LHCN-M2 (cell line): ENCODE data around the gene SPG11. TPM values are rescaled to one million over a fixed set of nuclear protein-coding genes. Genes with fewer than 3 reads are reported as not detected.
"Not testable (repeated sequence)": the region's sequence is repeated elsewhere in the genome, so short reads cannot be mapped to it uniquely, and the experiment has no call there.

ENCODE experiments used
- DNase-seq: peaks from one replicate; pipeline ENCODE4 v3.0.0-alpha.2; 2012; ENCODE audit warnings: low read depth
- total RNA-seq: library from RNA; depleted of rRNA; stranded (reverse); fragments of >200 nt; gene quantifications from 2 replicates; pipeline ENCODE4 v1.2.3, GENCODE V29; 2014

SPG11 gene
- total RNA-seq, 1 experiment from 2014 or later = 46.4 TPM

DNA sequence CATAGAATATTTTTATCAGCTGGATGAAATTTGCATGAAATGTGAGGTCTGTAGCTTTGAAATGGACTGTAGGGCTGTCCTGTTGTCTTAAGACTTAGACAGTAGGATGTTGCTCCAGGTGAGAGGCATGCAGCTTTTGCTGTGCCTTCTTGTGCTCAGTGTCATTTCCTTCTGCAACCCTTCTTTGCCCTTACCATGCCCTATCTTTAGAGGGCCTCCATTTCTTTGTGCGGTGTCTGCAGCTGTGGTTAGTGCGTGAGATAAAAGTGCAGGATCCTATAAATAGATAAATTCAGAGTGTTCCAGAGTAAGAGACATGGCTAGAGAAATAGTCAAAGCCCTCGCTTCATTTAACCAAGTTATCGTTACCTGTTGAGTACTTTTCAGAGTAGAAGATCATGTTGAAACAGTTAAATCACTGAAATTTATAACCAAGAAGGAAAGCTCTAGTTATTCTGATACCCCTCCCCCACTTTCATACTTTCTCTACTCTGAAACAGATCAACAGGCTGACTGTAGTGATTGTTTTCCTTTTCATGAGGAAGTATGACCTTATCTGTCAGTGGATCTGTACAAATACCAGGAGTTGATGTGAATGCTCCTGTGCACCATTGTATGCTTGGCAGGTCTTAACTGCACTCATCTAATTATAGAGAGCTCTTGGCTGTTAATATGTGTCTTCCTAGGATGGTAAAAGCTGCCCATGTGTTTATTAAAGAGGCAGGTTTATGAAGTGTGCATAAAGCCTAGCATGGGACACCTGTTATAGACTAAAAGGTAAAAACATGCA, 108.3 kb downstream of the SPG11 start:
- no peak for DNase-seq

DNA sequence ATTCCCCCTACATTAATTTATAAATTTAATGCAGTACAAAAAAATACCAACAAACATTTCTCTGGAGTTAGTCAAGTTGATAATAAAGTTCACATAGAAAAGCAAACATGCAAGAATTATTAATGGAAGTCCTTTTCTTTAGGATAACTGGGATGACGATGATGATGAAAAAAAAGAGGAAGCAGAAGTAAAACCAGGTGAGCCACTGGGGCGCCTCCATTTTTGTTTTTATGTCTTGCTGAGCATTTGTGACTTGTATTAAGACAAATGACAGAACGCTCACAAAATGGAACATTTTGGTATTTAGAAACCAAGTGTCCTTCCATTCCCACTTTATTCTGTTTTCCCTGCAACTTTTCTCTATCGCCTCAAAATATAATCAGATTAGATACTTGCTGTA, 112.7 kb downstream of the SPG11 start:
- no peak for DNase-seq

DNA sequence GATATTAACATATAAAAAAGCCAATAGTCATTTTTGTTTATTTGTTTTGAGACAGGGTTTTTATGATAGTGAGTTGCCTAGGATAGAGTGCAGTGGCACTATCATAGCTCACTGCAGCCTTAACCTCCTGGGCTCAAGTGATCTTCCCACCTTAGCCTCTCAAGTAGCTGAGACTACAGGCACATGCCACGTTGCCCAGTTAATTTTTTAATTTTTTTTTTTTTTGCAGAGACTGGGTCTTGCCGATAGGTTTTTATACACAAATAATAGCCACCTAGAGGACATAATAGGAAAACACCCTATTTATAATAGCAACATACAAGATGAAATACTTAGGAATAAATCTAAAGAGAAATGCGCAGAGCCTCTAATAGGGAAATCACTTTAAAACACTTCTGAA, 113.2 kb downstream of the SPG11 start:
- DNase-seq = peak; percentile 57

DNA sequence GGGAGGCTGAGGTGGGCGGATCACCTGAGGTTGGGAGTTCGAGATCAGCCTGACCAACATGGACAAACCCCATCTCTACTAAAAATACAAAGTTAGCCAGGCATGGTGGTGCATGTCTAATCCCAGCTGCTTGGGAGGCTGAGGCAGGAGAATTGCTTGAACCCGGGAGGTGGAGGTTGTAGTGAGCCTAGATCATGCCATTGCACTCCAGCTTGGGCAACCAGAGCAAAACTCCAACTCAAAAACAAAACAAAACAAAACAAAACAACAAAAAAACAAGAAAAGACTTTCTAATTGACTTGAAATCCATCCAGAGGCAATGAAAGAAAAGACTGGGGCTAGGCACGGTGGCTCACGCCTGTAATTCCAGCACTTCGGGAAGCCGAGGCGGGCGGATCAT, 114.3 kb downstream of the SPG11 start:
- DNase-seq = not testable (repeated sequence)

DNA sequence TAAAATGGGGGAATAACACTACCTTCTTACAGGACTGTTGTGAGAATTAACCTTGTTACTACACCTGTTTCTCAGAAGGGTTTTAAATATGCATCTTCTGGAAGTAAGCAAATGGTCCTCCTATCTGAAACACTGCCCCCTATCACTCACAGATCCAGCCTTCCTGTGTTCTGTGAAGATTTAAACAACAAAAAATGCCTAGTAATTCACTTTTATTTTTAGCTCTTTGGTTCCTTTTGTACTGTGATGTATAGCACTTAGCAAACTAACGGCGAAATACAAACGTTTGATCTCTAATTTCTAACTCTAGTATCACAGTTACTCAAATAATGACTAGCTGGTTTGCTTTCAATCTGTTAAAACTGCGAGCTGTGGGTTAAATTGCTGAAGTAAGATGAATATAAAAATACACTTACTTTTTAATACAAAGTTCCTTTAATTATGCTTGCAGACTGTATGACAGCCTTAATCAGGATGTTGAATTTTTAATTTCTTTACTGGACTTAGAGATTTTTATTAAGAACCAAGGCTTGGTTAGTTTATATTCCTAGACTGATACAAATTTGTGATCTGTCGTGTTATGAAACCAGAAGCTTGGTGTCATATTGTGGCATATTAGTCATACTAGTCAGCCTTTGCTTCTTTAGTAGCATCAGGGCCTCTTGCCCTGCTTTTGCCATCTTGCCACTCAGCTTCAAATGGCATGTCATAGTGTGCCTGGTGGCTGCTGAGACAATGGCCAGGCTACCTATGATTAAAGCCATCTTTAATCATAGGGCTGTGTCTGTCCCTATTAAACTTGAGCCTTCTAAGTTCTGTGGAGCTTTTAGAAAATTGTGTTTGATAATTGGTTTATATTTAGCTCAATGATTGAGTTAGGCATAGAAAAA, 117.3 kb downstream of the SPG11 start:
- peak; percentile 58 for DNase-seq

DNA sequence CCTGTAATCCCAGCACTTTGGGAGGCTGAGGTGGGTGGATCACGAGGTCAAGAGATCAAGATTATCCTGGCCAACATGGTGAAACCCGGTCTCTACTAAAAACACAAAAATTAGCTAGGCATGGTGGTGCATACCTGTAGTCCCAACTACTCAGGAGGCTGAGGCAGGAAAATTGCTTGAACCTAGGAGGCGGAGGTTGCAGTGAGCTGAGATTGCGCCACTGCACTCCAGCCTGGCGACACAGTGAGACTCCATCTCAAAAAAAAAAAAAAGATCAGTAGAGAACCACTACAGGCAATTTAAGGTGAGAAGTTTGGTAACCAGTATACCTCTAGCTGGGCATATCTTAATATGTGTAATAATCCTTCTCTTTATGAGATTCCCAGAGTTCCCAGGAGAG, 118.7 kb downstream of the SPG11 start:
- DNase-seq = not testable (repeated sequence)

DNA sequence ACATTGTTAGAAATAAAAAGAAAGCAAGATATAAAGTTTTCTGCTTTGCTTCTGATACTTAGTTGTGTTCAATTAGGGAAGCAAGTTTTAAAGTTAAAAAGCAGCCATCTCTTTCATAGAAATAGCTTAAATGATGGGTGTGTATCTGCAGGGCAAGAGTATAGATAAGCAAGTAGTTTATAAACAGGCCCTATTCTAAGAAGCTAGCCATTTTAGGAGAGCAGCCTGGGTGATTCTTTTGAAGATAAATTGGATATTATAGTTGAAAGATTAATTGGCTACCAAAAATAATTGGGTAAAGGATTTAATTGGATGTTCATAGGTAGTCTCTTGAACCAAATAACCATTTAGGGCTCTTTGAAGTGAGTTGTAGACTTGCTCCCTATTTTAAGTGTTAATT, 120.9 kb downstream of the SPG11 start:
- no peak for DNase-seq

DNA sequence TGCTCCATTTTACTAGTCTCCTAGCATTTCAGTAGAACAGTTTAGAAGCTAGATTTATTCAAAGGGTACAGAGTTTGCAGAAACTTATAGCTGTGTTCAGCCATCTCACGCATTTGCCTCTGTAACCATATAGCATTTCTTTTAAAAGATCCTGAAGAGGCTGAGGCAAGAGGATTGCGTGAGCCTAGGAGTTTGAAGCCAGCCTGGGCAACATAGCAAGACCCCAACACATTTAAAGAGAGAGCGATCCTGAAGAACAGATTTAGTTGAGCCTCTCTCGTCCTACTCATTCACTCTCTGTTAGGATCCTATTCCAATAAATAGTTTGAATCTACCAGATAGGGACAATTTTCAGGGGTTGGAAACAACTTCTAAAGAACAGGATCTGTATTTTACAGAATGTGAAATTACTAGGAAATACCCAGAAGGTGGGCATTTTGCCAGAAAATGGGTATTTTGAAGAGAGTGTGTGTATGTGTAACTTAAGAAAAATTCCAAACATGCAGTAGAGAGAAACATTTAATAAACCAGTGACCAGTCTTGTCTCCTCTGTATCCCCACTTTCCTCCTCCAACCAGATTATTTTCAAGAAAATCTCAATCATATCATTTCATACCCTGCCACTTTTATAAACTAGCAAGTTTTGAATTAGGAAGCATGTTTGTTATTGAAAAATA, 122.0 kb downstream of the SPG11 start:
- DNase-seq = peak; percentile 80

DNA sequence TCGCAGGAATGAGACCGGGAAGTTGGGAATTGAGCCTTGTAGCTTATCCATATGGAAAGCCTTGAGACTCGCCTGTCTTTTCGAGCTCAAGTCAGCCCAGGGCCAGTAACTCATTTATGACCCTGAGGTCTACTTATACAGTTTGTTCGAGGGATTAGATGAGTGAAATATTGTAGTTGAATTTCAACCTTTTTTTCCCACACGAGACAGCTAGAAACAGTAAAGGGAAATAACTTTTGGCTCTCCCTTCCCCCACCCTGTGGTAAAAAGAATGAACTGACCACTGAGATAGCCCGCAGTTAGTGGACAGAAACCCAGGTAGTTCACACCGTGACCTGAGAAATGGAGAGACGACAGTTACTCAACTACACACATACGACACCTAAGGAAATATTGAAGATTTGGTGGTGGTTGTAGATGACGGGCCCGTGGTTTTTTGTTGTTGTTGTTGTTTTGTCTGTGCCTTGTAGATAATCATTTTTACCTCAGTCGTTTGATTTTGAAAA, 125.7 kb downstream of the SPG11 start:
- DNase-seq = no peak

DNA sequence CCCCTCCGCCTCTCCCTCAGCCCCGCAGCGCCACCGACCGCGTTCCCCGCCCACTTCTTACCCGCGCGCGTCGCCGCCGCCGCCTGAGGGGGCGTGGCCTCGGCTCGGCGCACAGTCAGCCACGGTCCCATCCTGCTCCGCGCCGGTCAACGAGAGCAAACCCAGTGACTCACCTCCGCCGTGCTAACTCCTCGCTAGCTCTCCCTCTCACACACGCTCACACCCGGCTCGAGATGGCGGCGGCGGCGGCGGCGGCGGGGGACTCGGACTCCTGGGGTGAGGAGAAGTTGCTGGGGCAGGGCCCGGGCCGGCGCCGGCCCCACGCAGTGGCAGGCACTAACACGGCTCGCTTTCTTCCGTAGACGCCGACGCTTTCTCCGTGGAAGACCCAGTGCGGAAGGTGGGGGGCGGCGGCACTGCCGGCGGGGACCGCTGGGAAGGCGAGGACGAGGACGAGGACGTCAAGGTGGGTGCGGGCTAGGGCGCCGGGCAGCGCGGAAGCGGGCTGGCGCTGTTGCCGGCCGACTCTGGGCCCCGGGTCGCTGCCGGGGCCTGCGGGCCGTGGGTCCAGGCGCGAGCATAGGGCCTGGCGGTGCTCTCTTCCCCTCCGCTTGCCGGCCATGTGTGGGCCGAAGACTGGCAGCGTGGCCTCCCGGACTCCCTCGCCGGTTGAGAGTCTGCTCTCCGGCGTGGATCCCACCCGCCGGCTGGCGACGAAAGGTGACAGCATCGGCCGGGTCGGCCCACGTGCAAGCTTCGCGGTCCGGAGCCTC, 126.3 kb downstream of the SPG11 start, which contains the start of gene EIF3J:
Gene EIF3J, plus strand, starts transcription at position 186 of the 773 bp plus-strand sequence. Its CDS starts 48 bp downstream, at position 234.
- peak; percentile 96 for DNase-seq

DNA sequence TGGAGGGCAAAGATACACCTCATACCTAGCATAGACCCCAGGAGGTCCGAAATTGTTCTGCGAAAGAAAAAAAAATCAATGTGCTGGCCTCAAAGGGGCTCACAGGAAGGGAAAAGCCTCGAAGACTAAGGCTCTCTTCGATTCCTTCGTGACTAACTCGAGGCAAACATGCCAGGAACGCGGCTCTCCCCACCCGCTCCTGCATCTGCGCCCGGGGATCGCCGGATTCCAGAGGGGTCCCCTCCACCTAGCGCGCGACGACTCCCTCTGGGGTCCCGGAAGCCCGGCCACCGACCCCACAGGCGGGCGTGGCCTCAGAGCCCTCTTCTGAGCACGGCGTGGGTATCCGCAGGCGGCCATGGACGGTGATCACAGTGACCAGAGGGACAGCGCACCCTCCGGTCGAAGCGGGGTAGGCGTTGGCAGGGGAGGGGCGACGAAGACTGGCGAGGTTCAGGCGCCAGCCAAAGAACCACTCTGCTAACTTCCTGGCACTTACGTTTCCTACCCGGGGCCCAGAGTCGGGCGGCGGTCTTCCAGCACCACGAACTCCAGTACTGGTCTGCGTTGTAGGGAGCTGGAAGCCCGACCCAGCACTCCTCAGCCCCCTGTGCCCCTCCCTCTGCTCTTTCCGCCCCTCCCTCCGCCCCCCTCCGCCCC, 127.0 kb downstream of the SPG11 start:
- no peak for DNase-seq

DNA sequence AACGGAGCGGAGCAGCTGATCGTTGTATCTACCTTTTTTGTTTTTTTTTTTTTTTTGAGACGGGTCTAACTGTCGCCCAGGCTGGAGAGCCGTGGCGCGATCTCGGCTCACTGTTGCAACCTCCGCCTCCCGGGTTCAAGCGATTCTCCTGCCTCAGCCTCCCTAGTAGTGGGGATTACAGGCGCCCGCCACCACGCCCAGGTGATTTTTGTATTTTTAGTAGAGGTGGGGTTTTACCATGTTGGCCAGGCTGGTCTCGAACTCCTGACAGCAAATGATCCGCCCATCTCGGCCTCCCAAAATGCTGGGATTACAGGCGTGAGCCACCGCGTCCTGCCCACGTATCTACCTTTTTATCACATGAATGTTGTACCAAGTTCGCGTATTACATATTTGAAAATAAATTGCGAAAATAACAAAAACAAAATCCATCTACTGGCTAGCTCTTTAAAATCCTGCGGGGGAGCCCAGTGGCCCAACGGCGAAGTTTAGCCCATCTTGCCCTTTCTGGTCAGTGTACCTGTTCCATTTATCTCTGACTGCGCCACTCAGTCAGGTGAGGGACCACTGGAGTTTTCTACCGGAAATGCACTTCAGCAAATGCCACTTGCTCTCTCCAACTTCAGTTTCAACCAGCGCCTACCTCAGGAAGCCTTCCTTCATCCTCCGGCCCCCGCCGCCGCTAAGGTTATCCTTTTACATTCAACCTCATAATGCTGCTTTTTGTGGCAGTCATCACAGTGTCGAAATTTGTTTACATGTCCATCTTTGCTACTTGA, 127.8 kb downstream of the SPG11 start:
- DNase-seq = peak; percentile 11

DNA sequence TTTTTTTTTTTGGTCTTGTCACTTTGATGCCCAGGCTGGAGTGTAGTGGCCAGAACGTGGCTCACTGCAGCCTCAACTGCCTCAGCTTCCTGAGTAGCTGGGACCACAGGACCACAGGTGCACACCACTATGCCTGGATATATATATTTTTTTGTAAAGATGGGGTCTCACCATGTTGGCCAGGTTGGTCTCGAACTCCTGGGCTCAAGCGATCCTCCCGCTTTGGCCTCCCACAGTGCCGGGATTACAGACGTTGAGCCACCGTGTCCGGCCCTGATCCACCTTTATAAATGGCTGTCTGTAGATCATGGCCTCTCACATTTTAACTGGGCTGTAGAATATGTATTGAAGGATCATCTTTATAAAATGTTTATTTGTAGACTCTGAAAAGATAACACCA, 128.4 kb downstream of the SPG11 start:
- no peak for DNase-seq

DNA sequence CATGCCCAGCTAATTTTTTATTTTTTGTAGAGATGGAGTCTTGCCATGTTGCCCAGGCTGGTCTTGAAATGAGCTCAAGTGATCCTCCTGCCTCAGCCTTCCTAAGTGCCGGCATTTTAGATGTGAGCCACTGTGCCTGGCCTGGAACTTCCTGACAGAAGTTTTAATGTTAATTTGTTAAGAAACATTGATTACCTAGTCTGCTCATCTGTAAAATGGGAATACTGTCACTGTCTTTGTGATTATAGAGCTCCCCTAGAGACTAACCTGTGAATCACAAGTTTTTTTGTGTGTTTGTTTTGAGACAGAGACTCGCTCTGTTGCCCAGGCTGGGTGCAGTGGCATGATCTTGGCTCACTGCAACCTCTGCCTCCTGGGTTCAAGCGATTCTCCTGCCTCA, 130.8 kb downstream of the SPG11 start:
- no peak for DNase-seq

DNA sequence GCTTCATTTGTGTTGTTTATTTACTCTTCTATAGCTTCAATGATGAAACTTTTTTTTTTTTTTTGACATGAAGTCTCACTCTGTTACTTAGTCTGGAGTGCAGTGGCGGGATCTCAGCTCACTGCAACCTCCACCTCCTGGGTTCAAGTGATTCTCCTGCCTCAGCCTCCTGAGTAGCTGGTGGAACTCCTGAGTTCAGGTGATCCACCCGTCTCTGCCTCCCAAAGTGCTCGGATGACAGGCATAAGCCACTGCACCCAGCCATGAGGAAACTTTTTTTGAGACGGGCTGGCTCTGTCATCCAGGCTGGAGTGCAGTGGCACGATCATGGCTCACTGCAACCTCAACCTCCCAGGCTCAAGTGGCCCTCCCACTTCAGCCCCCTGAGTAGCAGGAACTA, 131.2 kb downstream of the SPG11 start:
- DNase-seq = not testable (repeated sequence)

DNA sequence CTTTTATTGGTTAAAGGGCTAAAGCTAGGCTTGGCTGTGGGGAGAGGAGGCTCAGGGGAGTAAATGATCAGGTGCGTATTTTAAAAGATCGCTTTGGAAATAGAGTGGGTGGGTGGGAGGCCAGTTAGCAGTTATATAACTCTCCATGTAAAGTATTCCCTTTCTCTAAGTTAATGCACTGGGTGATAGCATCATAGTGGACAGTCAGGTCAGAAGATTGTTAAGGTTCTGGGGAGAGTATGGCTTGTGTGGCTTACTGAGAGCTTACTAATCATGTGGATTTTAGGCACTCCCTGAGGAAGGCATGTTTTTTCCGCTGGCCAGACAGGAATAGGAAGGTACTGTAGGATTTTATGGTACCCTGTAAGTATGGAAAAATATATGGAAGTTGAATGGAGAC, 132.8 kb downstream of the SPG11 start:
- no peak for DNase-seq

DNA sequence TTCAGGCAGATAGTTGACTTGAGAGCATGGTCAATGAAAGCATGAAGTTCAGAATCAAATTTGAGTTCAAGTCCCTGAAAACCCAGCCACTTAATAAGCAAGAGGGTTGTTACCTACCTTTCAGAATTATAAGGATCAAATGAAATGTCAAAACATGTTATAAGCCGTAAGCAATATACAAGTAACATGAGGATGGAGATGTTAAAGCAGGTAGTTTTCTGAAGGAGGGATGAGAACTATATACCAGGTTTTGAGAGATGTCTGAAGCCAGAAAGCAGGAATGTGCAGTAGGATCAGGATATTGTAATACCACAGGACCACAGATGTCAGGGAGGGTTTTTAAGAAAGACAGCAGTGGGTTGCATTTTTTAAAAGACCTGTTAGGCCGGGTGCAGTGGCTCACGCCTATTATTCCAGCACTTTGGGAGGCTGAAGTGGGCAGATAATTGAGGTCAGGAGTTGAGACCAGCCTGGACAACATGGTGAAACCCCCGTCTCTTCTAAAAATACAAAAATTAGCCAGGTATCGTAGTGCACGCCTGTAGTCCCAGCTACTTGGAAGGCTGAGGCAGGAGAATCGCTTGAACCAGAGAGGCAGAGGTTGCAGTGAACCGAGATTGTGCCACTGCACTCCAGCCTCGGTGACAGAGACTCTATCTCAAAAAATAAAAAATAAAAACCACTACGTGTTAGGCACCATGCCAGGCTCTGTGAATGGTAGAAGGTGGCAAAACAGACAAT, 133.4 kb downstream of the SPG11 start:
- DNase-seq = no peak

DNA sequence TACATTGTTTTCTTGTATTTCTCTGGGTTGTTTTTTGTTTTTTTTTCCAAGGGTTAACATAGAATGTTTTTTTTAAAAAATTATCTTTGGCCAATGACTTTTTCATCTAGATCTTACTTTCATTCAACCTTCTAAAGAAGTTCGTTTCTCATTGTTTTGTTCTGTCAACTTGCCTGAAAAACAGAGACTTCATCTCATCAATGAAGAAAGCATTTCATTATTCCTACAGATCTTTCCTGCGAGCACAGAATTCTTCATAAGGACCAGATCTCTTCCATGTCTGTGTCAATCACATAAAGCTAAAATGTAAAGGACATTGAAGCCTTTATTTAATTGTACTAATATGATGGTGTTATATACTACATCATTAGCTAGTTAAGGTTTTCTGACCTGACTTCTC, 136.2 kb downstream of the SPG11 start:
- DNase-seq = no peak

DNA sequence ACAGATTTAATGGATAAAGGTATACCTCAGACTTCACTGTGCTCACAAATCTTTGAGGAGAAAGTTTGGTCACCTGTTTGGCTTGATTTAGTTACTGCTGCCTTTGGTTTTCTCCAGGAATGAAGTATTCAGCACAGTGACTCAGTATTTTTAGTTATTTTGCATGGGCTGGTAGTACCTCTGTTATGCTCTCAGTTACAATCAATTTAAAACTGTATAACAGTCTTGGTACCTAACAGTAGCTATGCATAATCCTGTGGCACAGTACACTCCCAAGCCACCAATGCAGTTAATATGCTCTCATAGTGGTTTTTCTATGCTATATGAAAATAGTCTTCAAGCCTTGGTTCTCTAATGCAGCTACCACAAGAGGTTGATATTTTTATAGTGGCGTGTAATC, 138.4 kb downstream of the SPG11 start:
- DNase-seq = no peak
